Retinal pigment epithelial cell (primary cell): ENCODE results near the gene COX7A2.

ENCODE experiments used
- DNase-seq: peaks from one replicate; pipeline ENCODE4 v3.0.0-alpha.2; 2010; ENCODE audit warnings: low read depth
- H3K4me3 ChIP-seq: 2 replicates; pipeline ENCODE4 v1.5.1; 2011; ENCODE audit warnings: mild to moderate bottlenecking, low read length, control low read depth, moderate library complexity
- TF ChIP-seq, protein P1 (sequence below): conservative IDR thresholded peaks from 2 replicates; pipeline ENCODE4 v1.5.1; 2011; ENCODE audit warnings: low read depth, low read length, control low read depth, inconsistent platforms

Gene COX7A2

DNA sequence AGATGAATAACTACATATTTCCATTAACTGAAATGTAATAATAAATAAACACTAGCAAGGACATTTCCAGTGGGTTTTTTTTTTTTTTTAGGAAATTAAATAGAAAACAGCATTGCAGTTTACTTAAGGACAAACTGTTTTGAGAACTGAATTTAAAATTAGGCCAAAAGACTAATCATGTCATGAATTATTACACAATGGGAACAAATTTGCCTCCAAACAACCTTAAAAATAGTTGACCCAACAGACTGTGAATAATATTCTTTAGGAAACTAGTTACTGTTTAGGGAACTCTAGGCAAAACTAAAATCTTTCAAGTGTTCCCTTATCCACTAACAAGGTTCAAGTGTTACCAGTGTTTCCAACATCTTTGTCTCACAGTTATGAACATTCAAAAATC, 21.3 kb downstream of the COX7A2 start:
- TF ChIP-seq, protein P1, sequence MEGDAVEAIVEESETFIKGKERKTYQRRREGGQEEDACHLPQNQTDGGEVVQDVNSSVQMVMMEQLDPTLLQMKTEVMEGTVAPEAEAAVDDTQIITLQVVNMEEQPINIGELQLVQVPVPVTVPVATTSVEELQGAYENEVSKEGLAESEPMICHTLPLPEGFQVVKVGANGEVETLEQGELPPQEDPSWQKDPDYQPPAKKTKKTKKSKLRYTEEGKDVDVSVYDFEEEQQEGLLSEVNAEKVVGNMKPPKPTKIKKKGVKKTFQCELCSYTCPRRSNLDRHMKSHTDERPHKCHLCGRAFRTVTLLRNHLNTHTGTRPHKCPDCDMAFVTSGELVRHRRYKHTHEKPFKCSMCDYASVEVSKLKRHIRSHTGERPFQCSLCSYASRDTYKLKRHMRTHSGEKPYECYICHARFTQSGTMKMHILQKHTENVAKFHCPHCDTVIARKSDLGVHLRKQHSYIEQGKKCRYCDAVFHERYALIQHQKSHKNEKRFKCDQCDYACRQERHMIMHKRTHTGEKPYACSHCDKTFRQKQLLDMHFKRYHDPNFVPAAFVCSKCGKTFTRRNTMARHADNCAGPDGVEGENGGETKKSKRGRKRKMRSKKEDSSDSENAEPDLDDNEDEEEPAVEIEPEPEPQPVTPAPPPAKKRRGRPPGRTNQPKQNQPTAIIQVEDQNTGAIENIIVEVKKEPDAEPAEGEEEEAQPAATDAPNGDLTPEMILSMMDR = no peak
- no peak for DNase-seq
- no peak overlapping the region for H3K4me3 ChIP-seq

DNA sequence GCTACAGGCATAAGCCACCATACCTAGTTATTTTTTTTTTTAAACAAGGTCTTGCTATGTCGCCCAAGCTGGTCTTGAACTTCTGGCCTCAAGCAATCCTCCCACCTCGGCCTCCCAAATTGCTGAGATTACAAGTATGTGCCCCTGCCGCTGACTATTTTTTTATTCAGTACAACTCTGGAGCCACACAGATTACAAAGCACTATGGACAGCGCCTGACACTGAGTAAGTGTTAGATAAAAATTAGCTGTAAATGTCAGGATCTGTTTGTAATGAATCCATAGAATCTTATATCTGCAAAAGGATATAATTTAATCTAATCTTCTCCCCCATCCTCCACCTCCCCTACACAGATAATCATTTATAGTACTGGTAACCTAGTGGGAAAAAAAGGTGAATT, 22.5 kb downstream of the COX7A2 start:
- DNase-seq = no peak
- H3K4me3 ChIP-seq = no peak overlapping the region
- TF ChIP-seq, protein P1 = no peak

DNA sequence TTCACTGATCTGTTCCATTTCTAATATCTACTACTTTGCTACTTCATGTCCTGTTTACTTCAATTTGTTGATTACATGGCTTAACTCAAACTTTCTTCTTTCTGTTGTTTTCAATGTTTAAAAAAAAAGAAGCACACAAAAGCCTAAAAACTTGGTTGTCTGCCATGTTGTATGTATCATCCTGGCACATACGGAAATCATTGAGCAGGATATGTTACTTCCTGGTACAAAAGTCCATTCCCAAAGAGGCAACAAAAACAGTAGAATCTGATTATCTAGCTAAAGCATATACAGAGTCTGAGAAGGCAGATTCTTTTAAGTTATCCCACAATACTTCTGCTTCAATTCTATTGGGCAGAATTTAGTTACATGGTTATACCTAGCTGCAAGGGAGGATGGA, 23.2 kb downstream of the COX7A2 start:
- no peak overlapping the region for H3K4me3 ChIP-seq
- DNase-seq = no peak

DNA sequence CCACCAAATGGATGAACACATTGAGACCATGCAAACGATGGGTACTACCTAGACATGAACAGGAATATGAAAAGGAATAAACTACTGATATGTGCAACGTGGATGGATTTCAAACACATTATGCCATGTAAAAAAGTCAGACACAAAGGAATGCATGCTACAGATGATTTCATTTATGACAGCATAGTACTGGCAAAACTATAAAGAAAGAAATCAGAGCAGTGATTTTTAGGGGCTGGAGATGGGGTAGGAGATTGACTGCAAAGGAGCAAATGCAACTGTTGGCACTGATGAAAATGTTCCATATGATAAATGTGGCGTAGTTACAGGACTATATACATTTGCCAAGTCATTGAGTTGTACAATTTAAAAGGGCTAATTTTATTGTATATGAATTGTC, 24.3 kb downstream of the COX7A2 start:
- DNase-seq = no peak
- no peak overlapping the region for H3K4me3 ChIP-seq
- TF ChIP-seq, protein P1 = no peak

More for the DNA sequence above, 23.2 kb downstream of the COX7A2 start:
- TF ChIP-seq, protein P1 = no peak

DNA sequence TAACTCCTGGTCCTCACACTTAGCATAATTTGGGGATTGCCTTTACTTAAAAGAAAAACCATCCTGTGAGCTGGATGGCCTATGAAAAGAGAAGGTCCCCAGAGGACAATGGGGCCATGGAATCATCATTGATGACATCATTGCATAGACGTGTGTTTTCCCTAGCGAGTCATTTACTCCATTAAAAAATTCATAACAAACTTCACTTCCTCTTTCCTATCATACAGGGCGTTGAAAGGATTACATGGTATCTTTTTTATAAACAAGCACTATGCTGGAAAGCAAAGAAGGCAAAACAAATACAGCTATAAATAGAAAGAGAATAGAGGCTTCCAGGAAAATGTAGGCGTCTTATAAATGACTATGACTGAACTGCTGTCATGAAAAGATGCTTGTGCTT, 26.4 kb downstream of the COX7A2 start:
- TF ChIP-seq, protein P1 = no peak
- H3K4me3 ChIP-seq = no peak overlapping the region
- no peak for DNase-seq

DNA sequence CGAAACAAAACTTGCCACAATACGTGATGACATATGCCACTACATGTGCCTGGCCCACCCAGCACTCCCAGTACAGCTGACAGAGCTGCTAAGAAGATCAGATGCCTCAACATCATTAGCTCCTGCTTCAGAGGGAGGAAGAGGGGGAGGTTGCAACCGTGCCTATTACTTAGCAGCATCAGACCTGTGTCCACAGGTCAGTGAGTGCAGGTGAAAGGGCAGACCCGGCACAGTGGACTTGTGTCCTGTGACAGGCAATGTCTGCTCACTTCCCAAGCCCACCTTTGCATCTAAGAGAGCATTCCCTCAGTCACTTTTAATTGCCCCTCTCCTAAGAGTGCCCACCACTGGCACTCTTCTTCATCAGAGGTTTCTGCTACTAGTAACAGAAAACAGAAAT, 28.3 kb downstream of the COX7A2 start:
- TF ChIP-seq, protein P1 = no peak
- no peak for DNase-seq
- H3K4me3 ChIP-seq = no peak overlapping the region

DNA sequence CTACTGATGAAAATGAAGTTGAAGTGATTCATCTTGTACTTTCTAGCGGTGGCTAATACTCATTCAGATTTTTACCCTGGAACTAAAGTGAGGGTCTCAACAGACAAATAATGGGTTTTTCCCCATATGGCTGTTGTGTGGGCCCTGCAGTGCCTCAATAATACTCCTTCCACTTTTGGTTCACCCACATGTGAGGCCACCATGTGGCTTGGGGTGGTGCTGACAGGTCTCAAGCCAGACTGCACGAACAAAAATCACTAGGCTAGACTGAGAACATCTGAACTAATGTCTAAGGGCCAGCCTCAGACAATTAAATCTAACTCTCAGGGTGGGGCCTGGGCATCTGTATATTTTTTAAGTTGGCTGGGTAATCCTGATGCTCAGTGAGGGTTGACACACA, 29.9 kb downstream of the COX7A2 start:
- TF ChIP-seq, protein P1 = peak; percentile 8
- DNase-seq = no peak
- no peak overlapping the region for H3K4me3 ChIP-seq
